HepG2 (cell line): ENCODE measurements around the gene FAM222B. TPM values are rescaled to one million over a fixed set of nuclear protein-coding genes. Genes with fewer than 3 reads are reported as not detected.

Experiments used
- FOXO1 ChIP-seq: sonication (generic); formaldehyde crosslinking; IDR thresholded peaks from 2 replicates; pipeline ENCODE4 v1.4.0; 2020; ENCODE audit warnings: missing genetic modification reagents
- MED13 ChIP-seq: sonication (generic); formaldehyde crosslinking; IDR thresholded peaks from 2 replicates; pipeline ENCODE4 v1.5.0; 2020; ENCODE audit warnings: missing genetic modification reagents
- SIX1 ChIP-seq: sonication (generic); formaldehyde crosslinking; IDR thresholded peaks from 2 replicates; pipeline ENCODE4 v1.4.0; 2020; ENCODE audit warnings: missing genetic modification reagents, borderline replicate concordance
- SOX6 ChIP-seq, 2 experiments: fragments of 450-650 bp in 1 of 2; sonication (generic) in 1 of 2; formaldehyde crosslinking in 1 of 2; IDR thresholded peaks; 2 replicates each; pipeline versions ENCODE4 v1.4.0 to v1.6.1; 2017 to 2020; ENCODE audit warnings: antibody characterized with exemption in 1 of 2, mild to moderate bottlenecking in 1 of 2, missing genetic modification reagents in 1 of 2
- ZBTB20 ChIP-seq: sonication (generic); formaldehyde crosslinking; IDR thresholded peaks from 2 replicates; pipeline ENCODE4 v1.8.1; 2023; ENCODE audit warnings: missing genetic modification reagents, low read depth, mild to moderate bottlenecking, borderline replicate concordance
- ZNF253 ChIP-seq: sonication (generic); formaldehyde crosslinking; IDR thresholded peaks from 2 replicates; pipeline ENCODE4 v1.8.0; 2022; ENCODE audit warnings: mild to moderate bottlenecking, missing genetic modification reagents, borderline replicate concordance
- ZNF317 ChIP-seq: sonication (generic); formaldehyde crosslinking; IDR thresholded peaks from 2 replicates; pipeline ENCODE4 v1.5.0; 2020; ENCODE audit warnings: mild to moderate bottlenecking, missing genetic modification reagents
- ZNF619 ChIP-seq: sonication (generic); formaldehyde crosslinking; IDR thresholded peaks from 2 replicates; pipeline ENCODE4 v1.4.0; 2020; ENCODE audit warnings: mild to moderate bottlenecking, missing genetic modification reagents
- polyA plus RNA-seq, 8 experiments: library from polyadenylated mRNA; depleted of rRNA in 3 of 8; stranded (reverse) in 7 of 8; unstranded in 1 of 8; fragments of >200 nt; fragmentation: Illumina TruSeq in 4 of 8; extraction: Trizol in 4 of 8; gene quantifications; 2 replicates each; pipeline versions ENCODE4 v1.2.1 to v1.2.3, GENCODE V29; 2011 to 2016; ENCODE audit warnings: low read depth in 4 of 8, missing spikeins in 1 of 8, mixed read lengths in 1 of 8; ENCODE audit not compliant: insufficient read depth in 1 of 8
- total RNA-seq, 5 experiments: library from RNA; depleted of rRNA; stranded (reverse); fragments of >200 nt; fragmentation: Illumina TruSeq; extraction: Trizol; gene quantifications; 2 replicates each; pipeline ENCODE4 v1.2.3, GENCODE V29; 2016; ENCODE audit warnings: low read depth in 1 of 5
- TF ChIP-seq, protein P1 (sequence below): sonication (generic); formaldehyde crosslinking; IDR thresholded peaks from 2 replicates; pipeline ENCODE4 v1.4.0; 2020; ENCODE audit warnings: missing genetic modification reagents, borderline replicate concordance
- TF ChIP-seq, protein P2 (sequence below): sonication (generic); formaldehyde crosslinking; conservative IDR thresholded peaks from 2 replicates; pipeline ENCODE4 v1.8.0; 2022; ENCODE audit warnings: missing genetic modification reagents
- TF ChIP-seq, protein P3 (sequence below): sonication (generic); formaldehyde crosslinking; IDR thresholded peaks from 2 replicates; pipeline ENCODE4 v1.5.0; 2020; ENCODE audit warnings: missing genetic modification reagents
- TF ChIP-seq, protein P4 (sequence below): sonication (generic); formaldehyde crosslinking; IDR thresholded peaks from 2 replicates; pipeline ENCODE4 v1.5.1; 2020; ENCODE audit warnings: mild to moderate bottlenecking, missing genetic modification reagents, moderate library complexity
- TF ChIP-seq, protein P5 (sequence below): sonication (generic); formaldehyde crosslinking; IDR thresholded peaks from 2 replicates; pipeline ENCODE4 v1.9.0; 2021; ENCODE audit warnings: missing genetic modification reagents, borderline replicate concordance
- TF ChIP-seq, protein P6 (sequence below): IDR thresholded peaks from 2 replicates; pipeline ENCODE4 v1.6.1; 2016; ENCODE audit warnings: missing genetic modification reagents, missing compliant biosample characterization
- TF ChIP-seq, protein P7 (sequence below): sonication (generic); formaldehyde crosslinking; IDR thresholded peaks from 2 replicates; pipeline ENCODE4 v1.4.0; 2020; ENCODE audit warnings: missing genetic modification reagents

Gene FAM222B
- total and polyA plus RNA-seq, 2 of the 13 experiments (the other 11 are each of a cell fraction or from before 2014, with no cell fraction given): 3.5 to 7.3 TPM

DNA sequence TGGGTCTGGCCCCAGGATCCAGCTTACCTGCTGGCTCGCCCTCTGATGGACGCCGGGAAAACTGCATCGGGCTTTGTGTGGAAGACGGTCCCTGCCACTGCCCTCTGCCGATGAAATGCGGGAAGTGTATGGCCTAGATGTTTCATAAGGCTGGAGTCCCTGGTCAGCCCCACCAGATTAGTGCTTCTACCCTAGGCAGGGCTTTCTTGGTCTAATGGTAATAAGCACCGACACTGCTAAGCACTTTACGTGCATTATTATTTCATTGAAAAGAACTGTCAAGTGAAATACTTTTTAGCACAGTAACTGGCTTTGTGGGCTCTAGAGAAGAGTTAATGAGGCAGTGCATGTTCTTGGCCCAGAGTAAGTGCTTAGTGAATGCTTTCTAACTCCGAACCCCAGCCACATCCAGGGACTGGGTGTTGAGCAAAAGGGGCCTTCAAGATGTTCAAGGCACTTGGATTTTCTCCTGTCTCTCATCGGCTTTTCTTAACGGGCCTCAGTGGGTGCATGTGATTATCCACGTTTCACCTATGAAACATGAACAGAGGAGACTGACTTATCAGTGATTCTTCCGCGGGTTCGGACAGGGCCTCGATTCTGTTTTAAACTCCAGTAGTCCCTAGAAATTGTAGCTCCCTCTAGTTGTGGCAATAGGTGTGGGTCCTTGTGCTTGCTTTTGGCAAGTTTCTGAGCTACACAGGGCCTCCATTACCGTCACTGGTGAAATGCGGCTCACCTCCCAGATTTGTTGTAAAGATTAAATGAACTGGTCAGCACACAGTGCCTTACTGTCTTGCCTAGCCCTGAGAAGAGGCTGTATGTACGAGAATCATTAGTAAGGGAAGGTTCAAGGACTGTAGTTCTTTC is 92.2 kb downstream of the FAM222B start (continued):
- TF ChIP-seq, protein P1, sequence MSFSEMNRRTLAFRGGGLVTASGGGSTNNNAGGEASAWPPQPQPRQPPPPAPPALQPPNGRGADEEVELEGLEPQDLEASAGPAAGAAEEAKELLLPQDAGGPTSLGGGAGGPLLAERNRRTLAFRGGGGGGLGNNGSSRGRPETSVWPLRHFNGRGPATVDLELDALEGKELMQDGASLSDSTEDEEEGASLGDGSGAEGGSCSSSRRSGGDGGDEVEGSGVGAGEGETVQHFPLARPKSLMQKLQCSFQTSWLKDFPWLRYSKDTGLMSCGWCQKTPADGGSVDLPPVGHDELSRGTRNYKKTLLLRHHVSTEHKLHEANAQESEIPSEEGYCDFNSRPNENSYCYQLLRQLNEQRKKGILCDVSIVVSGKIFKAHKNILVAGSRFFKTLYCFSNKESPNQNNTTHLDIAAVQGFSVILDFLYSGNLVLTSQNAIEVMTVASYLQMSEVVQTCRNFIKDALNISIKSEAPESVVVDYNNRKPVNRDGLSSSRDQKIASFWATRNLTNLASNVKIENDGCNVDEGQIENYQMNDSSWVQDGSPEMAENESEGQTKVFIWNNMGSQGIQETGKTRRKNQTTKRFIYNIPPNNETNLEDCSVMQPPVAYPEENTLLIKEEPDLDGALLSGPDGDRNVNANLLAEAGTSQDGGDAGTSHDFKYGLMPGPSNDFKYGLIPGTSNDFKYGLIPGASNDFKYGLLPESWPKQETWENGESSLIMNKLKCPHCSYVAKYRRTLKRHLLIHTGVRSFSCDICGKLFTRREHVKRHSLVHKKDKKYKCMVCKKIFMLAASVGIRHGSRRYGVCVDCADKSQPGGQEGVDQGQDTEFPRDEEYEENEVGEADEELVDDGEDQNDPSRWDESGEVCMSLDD: no peak
- TF ChIP-seq, protein P2, sequence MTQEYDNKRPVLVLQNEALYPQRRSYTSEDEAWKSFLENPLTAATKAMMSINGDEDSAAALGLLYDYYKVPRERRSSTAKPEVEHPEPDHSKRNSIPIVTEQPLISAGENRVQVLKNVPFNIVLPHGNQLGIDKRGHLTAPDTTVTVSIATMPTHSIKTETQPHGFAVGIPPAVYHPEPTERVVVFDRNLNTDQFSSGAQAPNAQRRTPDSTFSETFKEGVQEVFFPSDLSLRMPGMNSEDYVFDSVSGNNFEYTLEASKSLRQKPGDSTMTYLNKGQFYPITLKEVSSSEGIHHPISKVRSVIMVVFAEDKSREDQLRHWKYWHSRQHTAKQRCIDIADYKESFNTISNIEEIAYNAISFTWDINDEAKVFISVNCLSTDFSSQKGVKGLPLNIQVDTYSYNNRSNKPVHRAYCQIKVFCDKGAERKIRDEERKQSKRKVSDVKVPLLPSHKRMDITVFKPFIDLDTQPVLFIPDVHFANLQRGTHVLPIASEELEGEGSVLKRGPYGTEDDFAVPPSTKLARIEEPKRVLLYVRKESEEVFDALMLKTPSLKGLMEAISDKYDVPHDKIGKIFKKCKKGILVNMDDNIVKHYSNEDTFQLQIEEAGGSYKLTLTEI (CRISPR knock-in tag): no peak
- peak; percentile 55; the same call in 1 of the 2 replicates for TF ChIP-seq ZBTB20 (CRISPR knock-in tag)
- TF ChIP-seq, protein P3, sequence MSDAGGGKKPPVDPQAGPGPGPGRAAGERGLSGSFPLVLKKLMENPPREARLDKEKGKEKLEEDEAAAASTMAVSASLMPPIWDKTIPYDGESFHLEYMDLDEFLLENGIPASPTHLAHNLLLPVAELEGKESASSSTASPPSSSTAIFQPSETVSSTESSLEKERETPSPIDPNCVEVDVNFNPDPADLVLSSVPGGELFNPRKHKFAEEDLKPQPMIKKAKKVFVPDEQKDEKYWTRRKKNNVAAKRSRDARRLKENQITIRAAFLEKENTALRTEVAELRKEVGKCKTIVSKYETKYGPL (CRISPR knock-in tag): no peak
- TF ChIP-seq SIX1 (CRISPR knock-in tag): no peak
- TF ChIP-seq, protein P4, sequence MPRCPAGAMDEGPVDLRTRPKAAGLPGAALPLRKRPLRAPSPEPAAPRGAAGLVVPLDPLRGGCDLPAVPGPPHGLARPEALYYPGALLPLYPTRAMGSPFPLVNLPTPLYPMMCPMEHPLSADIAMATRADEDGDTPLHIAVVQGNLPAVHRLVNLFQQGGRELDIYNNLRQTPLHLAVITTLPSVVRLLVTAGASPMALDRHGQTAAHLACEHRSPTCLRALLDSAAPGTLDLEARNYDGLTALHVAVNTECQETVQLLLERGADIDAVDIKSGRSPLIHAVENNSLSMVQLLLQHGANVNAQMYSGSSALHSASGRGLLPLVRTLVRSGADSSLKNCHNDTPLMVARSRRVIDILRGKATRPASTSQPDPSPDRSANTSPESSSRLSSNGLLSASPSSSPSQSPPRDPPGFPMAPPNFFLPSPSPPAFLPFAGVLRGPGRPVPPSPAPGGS (CRISPR knock-in tag): no peak
- 0 out of 2 replicates have a peak, but pooled peaks have one; percentile 46 for TF ChIP-seq ZNF619
- no peak for TF ChIP-seq ZNF317 (CRISPR knock-in tag)
- TF ChIP-seq ZNF253 (CRISPR knock-in tag): no peak
- no peak for TF ChIP-seq MED13 (CRISPR knock-in tag)
- TF ChIP-seq, protein P5, sequence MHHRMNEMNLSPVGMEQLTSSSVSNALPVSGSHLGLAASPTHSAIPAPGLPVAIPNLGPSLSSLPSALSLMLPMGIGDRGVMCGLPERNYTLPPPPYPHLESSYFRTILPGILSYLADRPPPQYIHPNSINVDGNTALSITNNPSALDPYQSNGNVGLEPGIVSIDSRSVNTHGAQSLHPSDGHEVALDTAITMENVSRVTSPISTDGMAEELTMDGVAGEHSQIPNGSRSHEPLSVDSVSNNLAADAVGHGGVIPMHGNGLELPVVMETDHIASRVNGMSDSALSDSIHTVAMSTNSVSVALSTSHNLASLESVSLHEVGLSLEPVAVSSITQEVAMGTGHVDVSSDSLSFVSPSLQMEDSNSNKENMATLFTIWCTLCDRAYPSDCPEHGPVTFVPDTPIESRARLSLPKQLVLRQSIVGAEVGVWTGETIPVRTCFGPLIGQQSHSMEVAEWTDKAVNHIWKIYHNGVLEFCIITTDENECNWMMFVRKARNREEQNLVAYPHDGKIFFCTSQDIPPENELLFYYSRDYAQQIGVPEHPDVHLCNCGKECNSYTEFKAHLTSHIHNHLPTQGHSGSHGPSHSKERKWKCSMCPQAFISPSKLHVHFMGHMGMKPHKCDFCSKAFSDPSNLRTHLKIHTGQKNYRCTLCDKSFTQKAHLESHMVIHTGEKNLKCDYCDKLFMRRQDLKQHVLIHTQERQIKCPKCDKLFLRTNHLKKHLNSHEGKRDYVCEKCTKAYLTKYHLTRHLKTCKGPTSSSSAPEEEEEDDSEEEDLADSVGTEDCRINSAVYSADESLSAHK (CRISPR knock-in tag): no peak
- peak; percentile 59; the same call in 1 of the 2 replicates for TF ChIP-seq FOXO1
- no peak for TF ChIP-seq SOX6 (IDR thresholded peaks at IDR 0.05)
- peak; percentile 64; the same call in 1 of the 2 replicates for TF ChIP-seq SOX6 (CRISPR knock-in tag; IDR thresholded peaks at IDR 0.05)
- TF ChIP-seq, protein P6, sequence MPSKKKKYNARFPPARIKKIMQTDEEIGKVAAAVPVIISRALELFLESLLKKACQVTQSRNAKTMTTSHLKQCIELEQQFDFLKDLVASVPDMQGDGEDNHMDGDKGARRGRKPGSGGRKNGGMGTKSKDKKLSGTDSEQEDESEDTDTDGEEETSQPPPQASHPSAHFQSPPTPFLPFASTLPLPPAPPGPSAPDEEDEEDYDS (CRISPR knock-in tag): peak; percentile 27; the same call in 1 of the 2 replicates
- TF ChIP-seq, protein P7, sequence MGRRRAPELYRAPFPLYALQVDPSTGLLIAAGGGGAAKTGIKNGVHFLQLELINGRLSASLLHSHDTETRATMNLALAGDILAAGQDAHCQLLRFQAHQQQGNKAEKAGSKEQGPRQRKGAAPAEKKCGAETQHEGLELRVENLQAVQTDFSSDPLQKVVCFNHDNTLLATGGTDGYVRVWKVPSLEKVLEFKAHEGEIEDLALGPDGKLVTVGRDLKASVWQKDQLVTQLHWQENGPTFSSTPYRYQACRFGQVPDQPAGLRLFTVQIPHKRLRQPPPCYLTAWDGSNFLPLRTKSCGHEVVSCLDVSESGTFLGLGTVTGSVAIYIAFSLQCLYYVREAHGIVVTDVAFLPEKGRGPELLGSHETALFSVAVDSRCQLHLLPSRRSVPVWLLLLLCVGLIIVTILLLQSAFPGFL (CRISPR knock-in tag): no peak
